Measurements from ENCODE around the gene FTCDNL1.

FTCDNL1 gene

GRCh38 chr2:199850718-199851500 lies at the start of gene FTCDNL1:
TSS of gene FTCDNL1 (minus strand) at chr2:199851192. CDS start at chr2:199848962, 2,230 bp downstream.
- TF ChIP-seq CTCF (IDR thresholded peaks at IDR 0.05; ENCODE audit: extremely low read depth, insufficient read depth, missing control alignments) = peak; percentile 63
- peak; percentile 79 for DNase-seq (ENCODE audit: low spot score)
- in situ Hi-C loops (cut with MboI; ENCODE audit: low pct_unique_long_range_greater_than_20kb, low sequenced_read_pairs, unreplicated experiment) = no loop called here

- no peak for TF ChIP-seq CTCF (IDR thresholded peaks at IDR 0.05; ENCODE audit: extremely low read depth, insufficient read depth, missing control alignments)
- DNase-seq (ENCODE audit: low spot score) = no peak
- in situ Hi-C loops (cut with MboI; ENCODE audit: low pct_unique_long_range_greater_than_20kb, low sequenced_read_pairs, unreplicated experiment) = no loop called here
Measured at GRCh38 chr2:199896617-199897016, 45.6 kb upstream of the FTCDNL1 start.

- DNase-seq (ENCODE audit: low spot score) = no peak
- TF ChIP-seq CTCF (IDR thresholded peaks at IDR 0.05; ENCODE audit: extremely low read depth, insufficient read depth, missing control alignments) = no peak
- in situ Hi-C loops (cut with MboI; ENCODE audit: low pct_unique_long_range_greater_than_20kb, low sequenced_read_pairs, unreplicated experiment) = no loop called here
Measured at GRCh38 chr2:199895406-199895805, 44.4 kb upstream of the FTCDNL1 start.

- no peak for DNase-seq (ENCODE audit: low spot score)
- in situ Hi-C loops (cut with MboI; ENCODE audit: low pct_unique_long_range_greater_than_20kb, low sequenced_read_pairs, unreplicated experiment) = no loop called here
- TF ChIP-seq CTCF (IDR thresholded peaks at IDR 0.05; ENCODE audit: extremely low read depth, insufficient read depth, missing control alignments) = no peak
Measured at GRCh38 chr2:199883474-199884212, 32.7 kb upstream of the FTCDNL1 start.

GRCh38 chr2:199882667-199883066 lies 31.7 kb upstream of the FTCDNL1 start:
- no peak for TF ChIP-seq CTCF (IDR thresholded peaks at IDR 0.05; ENCODE audit: extremely low read depth, insufficient read depth, missing control alignments)
- in situ Hi-C loops (cut with MboI; ENCODE audit: low pct_unique_long_range_greater_than_20kb, low sequenced_read_pairs, unreplicated experiment) = no loop called here
- no peak for DNase-seq (ENCODE audit: low spot score)

- TF ChIP-seq CTCF (IDR thresholded peaks at IDR 0.05; ENCODE audit: extremely low read depth, insufficient read depth, missing control alignments) = no peak
- in situ Hi-C loops (cut with MboI; ENCODE audit: low pct_unique_long_range_greater_than_20kb, low sequenced_read_pairs, unreplicated experiment) = no loop called here
- DNase-seq (ENCODE audit: low spot score) = no peak
Measured at GRCh38 chr2:199875400-199875799, 24.4 kb upstream of the FTCDNL1 start.

Data from GM13977 (cell line).